AG10803 (cell line): ENCODE results near the gene THRB.
A peak's percentile ranks its signal among the peaks of the same experiment; 100 is the strongest.

Source experiments
- DNase-seq: peaks from one replicate; pipeline ENCODE4 v3.0.0; 2010; ENCODE audit warnings: low read depth
- H3K4me3 ChIP-seq: 2 replicates; pipeline ENCODE4 v1.5.1; 2011; ENCODE audit warnings: mild to moderate bottlenecking, low read length, control low read depth
- TF ChIP-seq, protein P1 (sequence below): conservative IDR thresholded peaks from 2 replicates; pipeline ENCODE4 v1.5.1; 2011; ENCODE audit warnings: mild to moderate bottlenecking, low read length, control low read depth, inconsistent platforms

THRB gene

DNA sequence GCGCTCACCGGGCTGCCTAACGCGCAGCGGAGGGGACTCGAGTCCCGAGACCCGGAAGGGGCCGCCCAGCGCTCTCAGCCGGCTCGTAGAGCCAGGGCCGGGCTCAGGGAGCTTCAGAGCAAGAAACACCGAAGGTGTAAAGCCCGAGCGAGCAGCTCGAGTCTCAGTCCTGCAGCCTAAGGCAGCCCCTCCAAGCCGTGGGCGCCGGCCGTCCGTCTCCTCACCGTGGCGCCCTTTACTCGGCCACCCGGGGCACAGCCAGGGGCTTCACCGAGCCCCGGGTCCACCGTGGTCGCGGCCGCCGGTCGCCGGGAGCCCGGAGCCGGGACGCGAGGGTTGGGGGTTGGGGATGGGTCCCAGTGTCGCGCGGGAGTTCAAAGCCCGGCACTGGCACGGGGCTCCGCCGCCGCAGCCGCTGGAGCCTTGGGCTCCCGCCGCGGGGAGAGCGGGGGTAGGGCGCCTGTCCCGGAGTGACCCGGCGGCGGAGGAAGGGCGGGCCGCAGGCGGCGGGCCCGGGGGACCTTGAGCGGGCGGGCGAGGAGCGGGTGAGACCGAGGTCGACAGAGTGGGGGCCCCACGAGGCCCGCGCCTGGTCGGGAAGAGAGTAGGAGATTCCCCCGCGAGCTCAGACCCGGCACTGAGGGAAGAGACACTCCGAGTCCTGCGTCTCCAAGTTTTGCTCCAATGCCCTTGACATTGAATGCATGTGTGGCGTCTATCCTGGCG, 26.9 kb upstream of the THRB start:
- peak; percentile 36 for DNase-seq
- peak overlapping the region; percentile 61 for H3K4me3 ChIP-seq
- TF ChIP-seq, protein P1, sequence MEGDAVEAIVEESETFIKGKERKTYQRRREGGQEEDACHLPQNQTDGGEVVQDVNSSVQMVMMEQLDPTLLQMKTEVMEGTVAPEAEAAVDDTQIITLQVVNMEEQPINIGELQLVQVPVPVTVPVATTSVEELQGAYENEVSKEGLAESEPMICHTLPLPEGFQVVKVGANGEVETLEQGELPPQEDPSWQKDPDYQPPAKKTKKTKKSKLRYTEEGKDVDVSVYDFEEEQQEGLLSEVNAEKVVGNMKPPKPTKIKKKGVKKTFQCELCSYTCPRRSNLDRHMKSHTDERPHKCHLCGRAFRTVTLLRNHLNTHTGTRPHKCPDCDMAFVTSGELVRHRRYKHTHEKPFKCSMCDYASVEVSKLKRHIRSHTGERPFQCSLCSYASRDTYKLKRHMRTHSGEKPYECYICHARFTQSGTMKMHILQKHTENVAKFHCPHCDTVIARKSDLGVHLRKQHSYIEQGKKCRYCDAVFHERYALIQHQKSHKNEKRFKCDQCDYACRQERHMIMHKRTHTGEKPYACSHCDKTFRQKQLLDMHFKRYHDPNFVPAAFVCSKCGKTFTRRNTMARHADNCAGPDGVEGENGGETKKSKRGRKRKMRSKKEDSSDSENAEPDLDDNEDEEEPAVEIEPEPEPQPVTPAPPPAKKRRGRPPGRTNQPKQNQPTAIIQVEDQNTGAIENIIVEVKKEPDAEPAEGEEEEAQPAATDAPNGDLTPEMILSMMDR, result no peak

DNA sequence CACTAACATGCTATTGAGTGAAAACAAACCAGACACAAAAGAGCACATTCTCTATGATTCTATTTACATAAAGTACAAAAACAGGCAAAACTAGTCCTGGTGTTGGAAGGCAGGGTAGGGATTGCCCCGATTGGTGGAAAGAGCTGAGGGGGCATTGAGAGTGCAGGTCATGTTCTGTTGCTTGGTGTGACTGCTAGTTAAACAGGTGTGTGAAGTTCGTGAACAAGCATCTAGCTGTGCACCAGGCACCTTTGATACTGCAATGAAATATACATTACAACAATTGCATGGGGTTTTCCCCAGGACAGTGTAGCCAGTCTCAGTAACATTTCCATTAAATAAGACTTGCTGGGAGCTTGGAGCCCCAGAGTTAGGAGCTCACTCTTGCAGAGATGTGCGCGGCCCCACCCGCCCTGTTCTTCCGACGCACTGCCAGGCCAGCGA, 26.3 kb upstream of the THRB start:
- peak overlapping the region; percentile 61 for H3K4me3 ChIP-seq

DNA sequence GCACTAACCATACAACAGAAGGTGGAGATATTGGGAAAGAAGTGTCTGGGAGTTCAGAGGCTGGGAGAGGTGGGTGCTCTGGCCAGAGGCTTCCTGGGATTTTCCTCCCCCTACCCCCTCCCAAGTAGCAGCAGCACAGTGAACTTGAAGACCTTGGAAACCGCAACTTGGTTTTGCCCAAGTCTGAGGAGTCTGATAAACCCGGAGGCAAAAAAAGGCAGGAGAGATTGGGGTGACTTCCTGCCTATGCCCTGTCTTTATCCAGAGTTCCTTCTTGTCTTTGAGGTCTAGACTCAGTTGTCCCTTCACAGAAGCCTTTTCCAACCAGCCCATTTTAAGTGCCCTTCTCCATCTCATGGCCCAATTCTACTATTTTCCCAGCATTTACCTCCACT, 25.4 kb upstream of the THRB start:
- no peak for DNase-seq
- no peak overlapping the region for H3K4me3 ChIP-seq
- TF ChIP-seq, protein P1, result no peak

More for the DNA sequence above, 26.3 kb upstream of the THRB start:
- DNase-seq, result no peak
- TF ChIP-seq, protein P1, result no peak

DNA sequence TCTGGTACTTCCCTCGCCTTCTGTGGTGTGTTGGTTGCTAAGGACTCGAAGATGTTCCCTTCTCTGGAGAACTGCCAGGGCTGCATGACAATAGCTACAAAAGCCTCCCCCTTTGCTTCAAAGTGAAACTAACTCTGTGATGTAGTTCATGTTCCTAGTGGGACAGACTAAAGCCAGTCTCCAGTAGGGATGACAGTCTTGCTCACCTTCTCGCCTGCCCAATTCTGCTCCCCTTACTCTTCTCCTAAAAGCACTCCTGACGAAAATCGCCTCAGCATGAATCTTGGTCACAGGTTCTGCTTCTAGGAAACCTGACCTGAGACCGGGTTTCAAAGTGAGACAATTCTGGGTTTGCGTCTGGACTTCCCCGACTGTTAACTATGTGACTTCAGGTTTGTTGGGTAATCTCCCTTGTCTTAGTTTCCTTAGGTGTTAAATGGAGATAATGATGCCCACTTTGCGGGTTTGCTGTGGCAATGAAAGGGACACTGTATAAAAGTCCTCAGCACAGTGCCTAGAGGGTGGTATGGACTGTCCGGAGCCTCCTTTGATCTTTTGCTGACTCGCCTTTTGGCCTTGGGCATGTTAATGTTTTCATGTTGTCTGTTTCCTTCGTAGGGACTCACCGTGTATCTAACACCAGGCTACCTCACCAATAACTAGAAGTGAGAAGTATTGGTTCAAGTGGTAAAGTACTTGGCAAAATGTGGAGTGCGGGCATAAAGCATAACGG, 24.9 kb upstream of the THRB start:
- peak overlapping the region; percentile 12; the same call in 1 of the 2 replicates for H3K4me3 ChIP-seq
- TF ChIP-seq, protein P1, result no peak
- no peak for DNase-seq

DNA sequence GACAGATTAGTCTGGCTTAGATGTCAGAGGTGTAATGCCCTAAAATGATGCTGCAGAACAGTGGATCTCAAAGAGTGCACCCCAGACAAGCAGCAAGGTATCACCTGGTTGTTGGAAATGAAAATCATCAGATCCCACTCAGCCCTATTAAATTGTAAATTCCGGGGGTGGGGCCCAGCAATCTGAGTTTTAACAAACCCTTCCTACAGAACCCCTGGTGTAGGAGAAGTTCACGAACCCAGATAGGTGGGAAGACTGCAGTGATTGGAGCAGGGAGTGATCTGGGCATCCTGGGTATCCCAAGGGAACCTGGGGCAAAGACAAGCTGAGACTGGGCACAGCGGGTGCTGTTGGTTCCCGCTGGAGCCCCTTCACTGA, 24.3 kb upstream of the THRB start:
- DNase-seq, result no peak
- TF ChIP-seq, protein P1, result no peak
- H3K4me3 ChIP-seq, result peak overlapping the region; percentile 12; the same call in 1 of the 2 replicates

DNA sequence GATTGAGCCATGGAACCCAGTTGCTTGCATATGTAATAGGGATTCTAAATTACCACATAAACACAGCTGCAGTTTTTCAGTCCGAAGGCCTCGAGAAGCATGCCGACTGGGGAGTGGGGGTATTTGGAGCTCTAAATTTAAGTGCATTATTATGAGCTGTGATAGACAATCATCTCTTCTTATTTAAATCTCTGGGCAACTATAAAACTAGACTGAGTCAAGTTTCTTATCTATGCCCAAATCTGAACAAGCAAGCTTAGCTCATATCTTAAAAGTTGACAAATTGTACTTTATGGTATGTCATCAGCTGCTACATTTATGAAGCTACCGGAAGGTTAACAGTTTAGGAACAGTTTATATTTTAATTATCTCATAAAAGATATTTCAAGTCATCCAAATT, 19.5 kb upstream of the THRB start:
- H3K4me3 ChIP-seq, result no peak overlapping the region
- TF ChIP-seq, protein P1, result no peak
- DNase-seq, result no peak

DNA sequence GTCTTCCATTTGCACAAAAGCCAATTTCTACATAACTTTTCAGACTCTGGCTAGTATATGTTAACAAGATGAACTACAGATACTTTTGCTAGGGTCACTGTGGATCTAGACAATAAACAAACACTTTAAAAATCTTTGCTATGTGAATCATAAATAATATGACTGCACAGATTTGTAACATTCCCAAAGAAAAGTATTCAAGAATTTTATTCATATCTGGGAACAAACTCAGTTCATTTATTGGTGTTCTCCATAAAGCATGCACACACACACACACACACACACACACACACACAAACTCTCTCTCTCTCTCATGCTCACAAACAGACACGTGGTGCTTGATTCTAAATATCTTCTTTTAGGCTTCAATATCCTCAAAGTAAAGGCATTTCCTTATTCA, 18.8 kb upstream of the THRB start:
- H3K4me3 ChIP-seq, result no peak overlapping the region
- TF ChIP-seq, protein P1, result no peak
- peak; percentile 68 for DNase-seq
